ENCODE results near the gene TBC1D22A. TPM values are rescaled to one million over a fixed set of nuclear protein-coding genes. Genes with fewer than 3 reads are reported as not detected.

Gene TBC1D22A
- total and polyA plus RNA-seq, 4 donors: 4.1 to 12.4 (median 8.4) TPM

GRCh38 chr22:47073075-47073474 is 310.6 kb downstream of the TBC1D22A start:
- Histone ChIP-seq H3K4me3 (ENCODE audit: low read depth in 1 of 3, low read length in 3 of 3) (no peak overlapping the region), H3K27me3 (ENCODE audit: control insufficient read depth in 4 of 4, insufficient read depth in 4 of 4, low read length in 3 of 4) (no peaks in the 10 kb centered on the region), H3K27ac (ENCODE audit: low read depth in 1 of 2, low read length in 2 of 2) (no peak overlapping the region), H3K9me3 (ENCODE audit: control insufficient read depth in 4 of 4, low read length in 3 of 4) (peaks cover 0 to 4% (median under 1%) of the 10 kb centered on the region in 4 donors), H3K9ac (ENCODE audit: low read depth in 1 of 2, low read length in 2 of 2) (no peak overlapping the region), H3K36me3 (ENCODE audit: control insufficient read depth in 4 of 4, insufficient read depth in 3 of 4, low read depth in 1 of 4, low read length in 3 of 4) (peaks cover 0 to 2% (median 2%) of the 10 kb centered on the region in 4 donors), H3K4me1 (ENCODE audit: control insufficient read depth in 4 of 4, insufficient read depth in 4 of 4, low read length in 3 of 4) (no peaks in the 10 kb centered on the region)
- TF ChIP-seq NR2F2 (IDR thresholded peaks at IDR 0.05) (no peak), GABPA (IDR thresholded peaks at IDR 0.05 in 1 of 2, conservative IDR thresholded peaks at IDR 0.05 in 1 of 2) (no peak), REST (IDR thresholded peaks at IDR 0.05) (no peak), FOXA2 (IDR thresholded peaks at IDR 0.05) (no peak), SP1 (IDR thresholded peaks at IDR 0.05) (no peak), JUND (IDR thresholded peaks at IDR 0.05) (no peak), RAD21 (IDR thresholded peaks at IDR 0.05) (no peak), HNF4A (conservative IDR thresholded peaks at IDR 0.05) (no peak), CTCF (IDR thresholded peaks at IDR 0.05; ENCODE audit: low read depth, low read length, missing input control) (no peak), FOXA1 (IDR thresholded peaks at IDR 0.05) (no peak), RXRA (IDR thresholded peaks at IDR 0.05) (no peak), YY1 (IDR thresholded peaks at IDR 0.05) (no peak), EGR1 (IDR thresholded peaks at IDR 0.05; ENCODE audit: low read depth in 2 of 2) (no peak), TAF1 (conservative IDR thresholded peaks at IDR 0.05) (no peak), HNF4G (IDR thresholded peaks at IDR 0.05) (no peak)
- TF ChIP-seq, protein P1, sequence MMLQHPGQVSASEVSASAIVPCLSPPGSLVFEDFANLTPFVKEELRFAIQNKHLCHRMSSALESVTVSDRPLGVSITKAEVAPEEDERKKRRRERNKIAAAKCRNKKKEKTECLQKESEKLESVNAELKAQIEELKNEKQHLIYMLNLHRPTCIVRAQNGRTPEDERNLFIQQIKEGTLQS (IDR thresholded peaks at IDR 0.05): no peak
- TF ChIP-seq, protein P2, sequence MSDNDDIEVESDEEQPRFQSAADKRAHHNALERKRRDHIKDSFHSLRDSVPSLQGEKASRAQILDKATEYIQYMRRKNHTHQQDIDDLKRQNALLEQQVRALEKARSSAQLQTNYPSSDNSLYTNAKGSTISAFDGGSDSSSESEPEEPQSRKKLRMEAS (IDR thresholded peaks at IDR 0.05): no peak
- TF ChIP-seq, protein P3, sequence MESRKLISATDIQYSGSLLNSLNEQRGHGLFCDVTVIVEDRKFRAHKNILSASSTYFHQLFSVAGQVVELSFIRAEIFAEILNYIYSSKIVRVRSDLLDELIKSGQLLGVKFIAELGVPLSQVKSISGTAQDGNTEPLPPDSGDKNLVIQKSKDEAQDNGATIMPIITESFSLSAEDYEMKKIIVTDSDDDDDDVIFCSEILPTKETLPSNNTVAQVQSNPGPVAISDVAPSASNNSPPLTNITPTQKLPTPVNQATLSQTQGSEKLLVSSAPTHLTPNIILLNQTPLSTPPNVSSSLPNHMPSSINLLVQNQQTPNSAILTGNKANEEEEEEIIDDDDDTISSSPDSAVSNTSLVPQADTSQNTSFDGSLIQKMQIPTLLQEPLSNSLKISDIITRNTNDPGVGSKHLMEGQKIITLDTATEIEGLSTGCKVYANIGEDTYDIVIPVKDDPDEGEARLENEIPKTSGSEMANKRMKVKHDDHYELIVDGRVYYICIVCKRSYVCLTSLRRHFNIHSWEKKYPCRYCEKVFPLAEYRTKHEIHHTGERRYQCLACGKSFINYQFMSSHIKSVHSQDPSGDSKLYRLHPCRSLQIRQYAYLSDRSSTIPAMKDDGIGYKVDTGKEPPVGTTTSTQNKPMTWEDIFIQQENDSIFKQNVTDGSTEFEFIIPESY (IDR thresholded peaks at IDR 0.05): no peak
- no peak for DNase-seq (ENCODE audit: low spot score)
- WGBS: 93% methylated on average over 7 of the region's 7 CpGs
